ENCODE measurements around the gene ARHGAP40. TPM values are rescaled to one million over a fixed set of nuclear protein-coding genes. Genes with fewer than 3 reads are reported as not detected.

The ARHGAP40 gene
- total and polyA plus RNA-seq, 2 of the 4 experiments (the other 2 are of a cell fraction): not detected

GRCh38 chr20:38652995-38653394, 51.4 kb downstream of the ARHGAP40 start:
- intact Hi-C loops (cut with micrococcal nuclease): no loop called here

More at GRCh38 chr20:38652995-38653394, 51.4 kb downstream of the ARHGAP40 start:
- Histone ChIP-seq H2AFZ (replicated peaks; ENCODE audit: low read length, poor library complexity) (no peak overlapping the region), H4K5ac (ENCODE audit: low read depth, low read length) (no peak overlapping the region), H3K18ac (ENCODE audit: low read depth, low read length) (no peak overlapping the region), H3K9ac (ENCODE audit: low read depth, low read length) (no peak overlapping the region), H3K23ac (ENCODE audit: low read depth, low read length) (no peak overlapping the region), H3K56ac (ENCODE audit: extremely low read depth, insufficient read depth, low read length) (no peak overlapping the region), H3K27me3 (ENCODE audit: control insufficient read depth, insufficient read depth, low read length) (peaks cover 13% of the 10 kb centered on the region), H3K27ac (ENCODE audit: insufficient read depth, low read length) (no peak overlapping the region), H3K4me1 (ENCODE audit: control insufficient read depth, insufficient read depth, low read length) (no peaks in the 10 kb centered on the region), H3K4me2 (ENCODE audit: low read depth, low read length) (no peak overlapping the region), H3K14ac (replicated peaks; ENCODE audit: low read depth, low read length) (no peak overlapping the region), H3K36me3 (ENCODE audit: control insufficient read depth, insufficient read depth, low read length) (no peaks in the 10 kb centered on the region), H2AK9ac (replicated peaks; ENCODE audit: low read depth, low read length, poor library complexity) (no peak overlapping the region), H2BK5ac (ENCODE audit: low read depth, low read length, poor library complexity, severe bottlenecking) (peak overlapping the region; percentile 24), H3K79me1 (ENCODE audit: low read depth in 1 of 2, low read length in 2 of 2) (no peaks in the 10 kb centered on the region), H3K9me3 (ENCODE audit: control insufficient read depth, insufficient read depth, low read length) (no peaks in the 10 kb centered on the region), H2BK20ac (ENCODE audit: low read depth, low read length) (no peak overlapping the region), H4K8ac (ENCODE audit: low read depth in 2 of 2, low read length in 2 of 2) (no peak overlapping the region), H3K9me1 (ENCODE audit: insufficient read depth, low read length) (peaks cover 3% of the 10 kb centered on the region; the same call in 1 of the 2 replicates), H4K20me1 (ENCODE audit: insufficient read depth, low read length) (no peaks in the 10 kb centered on the region), H2BK15ac (ENCODE audit: low read depth, low read length) (no peak overlapping the region), H4K91ac (ENCODE audit: insufficient read depth, low read depth, low read length) (no peak overlapping the region), H2AK5ac (ENCODE audit: low read depth, low read length) (no peak overlapping the region), H2BK120ac (ENCODE audit: low read depth, low read length) (no peak overlapping the region), H3K4me3 (ENCODE audit: insufficient read depth, low read depth, low read length) (no peak overlapping the region), H3K4ac (ENCODE audit: low read depth, low read length) (no peak overlapping the region)
- 67% methylated on average over 1 of the region's 2 CpGs; no CpG with 5 or more reads in 1 of the 2 experiments for WGBS, 2 experiments (ENCODE audit: extremely low coverage in 2 of 2, insufficient read length in 1 of 2)
- in situ Hi-C loops (cut with MboI; ENCODE audit: low sequenced_read_pairs): no loop called here
- ChIA-PET POLR2A (ENCODE audit: unreplicated experiment) (no interaction called here), CTCF (no interaction called here)
- no peak for TF ChIP-seq CEBPB (IDR thresholded peaks at IDR 0.05; ENCODE audit: low read depth, low read length)
- TF ChIP-seq RFX5 (IDR thresholded peaks at IDR 0.05; ENCODE audit: low read depth, low read length): no peak
- TF ChIP-seq CTCF (conservative IDR thresholded peaks at IDR 0.05; ENCODE audit: low read depth, low read length): no peak
- TF ChIP-seq RCOR1 (IDR thresholded peaks at IDR 0.05; ENCODE audit: insufficient replicate concordance, low read length): no peak
- TF ChIP-seq RAD21 (IDR thresholded peaks at IDR 0.05; ENCODE audit: low read length): no peak
- TF ChIP-seq ELK1 (IDR thresholded peaks at IDR 0.05; ENCODE audit: borderline replicate concordance, low read depth, low read length): no peak
- TF ChIP-seq CHD1 (IDR thresholded peaks at IDR 0.05; ENCODE audit: low read depth, low read length): no peak
- TF ChIP-seq BHLHE40 (IDR thresholded peaks at IDR 0.05; ENCODE audit: low read depth, low read length): no peak
- TF ChIP-seq MAZ (IDR thresholded peaks at IDR 0.05; ENCODE audit: borderline replicate concordance, low read depth, low read length): no peak
- TF ChIP-seq NFE2L2 (IDR thresholded peaks at IDR 0.05; ENCODE audit: low read depth, low read length): no peak
- no peak for TF ChIP-seq MAFK (IDR thresholded peaks at IDR 0.05; ENCODE audit: low read depth, low read length)
- TF ChIP-seq FOS (IDR thresholded peaks at IDR 0.05; ENCODE audit: low read depth, low read length): no peak
- TF ChIP-seq POLR2A (IDR thresholded peaks at IDR 0.05; ENCODE audit: low read depth, low read length): no peak
- TF ChIP-seq SMC3 (IDR thresholded peaks at IDR 0.05; ENCODE audit: low read depth, low read length): no peak
- no peak for TF ChIP-seq MXI1 (IDR thresholded peaks at IDR 0.05; ENCODE audit: borderline replicate concordance, low read depth, low read length)
- no TSS peak for BruUV-seq (replicated peaks)
- DNase-seq: no peak
- ATAC-seq (ENCODE audit: low read depth): no peak
- dilution Hi-C loops (cut with HindIII; ENCODE audit: low sequenced_read_pairs, unreplicated experiment): no loop called here

All from IMR-90 (cell line).